ENCODE data around the gene SPOCK1. TPM values are rescaled to one million over a fixed set of nuclear protein-coding genes. Genes with fewer than 3 reads are reported as not detected.

Gene SPOCK1
- total and polyA plus RNA-seq, 10 donors, result 0.50 to 17.0 (median 6.6) TPM

- Histone ChIP-seq H3K27ac (no peak overlapping the region), H3K36me3 (no peaks in the 10 kb centered on the region), H3K4me1 (no peaks in the 10 kb centered on the region), H3K4me3 (no peak overlapping the region), H3K27me3 (replicated peaks in 1 of 7) (no peaks in the 10 kb centered on the region), H3K9me3 (no peaks in the 10 kb centered on the region)
- no peak for DNase-seq
- 81 to 91% (median 87%) methylated on average over 6 of the region's 6 CpGs for WGBS, 5 donors
- intact Hi-C loops (cut with DNase I; ENCODE audit: low total_unique reads), result no loop called here
- TF ChIP-seq POLR2A (IDR thresholded peaks at IDR 0.05), result no peak
- TF ChIP-seq, protein P1, sequence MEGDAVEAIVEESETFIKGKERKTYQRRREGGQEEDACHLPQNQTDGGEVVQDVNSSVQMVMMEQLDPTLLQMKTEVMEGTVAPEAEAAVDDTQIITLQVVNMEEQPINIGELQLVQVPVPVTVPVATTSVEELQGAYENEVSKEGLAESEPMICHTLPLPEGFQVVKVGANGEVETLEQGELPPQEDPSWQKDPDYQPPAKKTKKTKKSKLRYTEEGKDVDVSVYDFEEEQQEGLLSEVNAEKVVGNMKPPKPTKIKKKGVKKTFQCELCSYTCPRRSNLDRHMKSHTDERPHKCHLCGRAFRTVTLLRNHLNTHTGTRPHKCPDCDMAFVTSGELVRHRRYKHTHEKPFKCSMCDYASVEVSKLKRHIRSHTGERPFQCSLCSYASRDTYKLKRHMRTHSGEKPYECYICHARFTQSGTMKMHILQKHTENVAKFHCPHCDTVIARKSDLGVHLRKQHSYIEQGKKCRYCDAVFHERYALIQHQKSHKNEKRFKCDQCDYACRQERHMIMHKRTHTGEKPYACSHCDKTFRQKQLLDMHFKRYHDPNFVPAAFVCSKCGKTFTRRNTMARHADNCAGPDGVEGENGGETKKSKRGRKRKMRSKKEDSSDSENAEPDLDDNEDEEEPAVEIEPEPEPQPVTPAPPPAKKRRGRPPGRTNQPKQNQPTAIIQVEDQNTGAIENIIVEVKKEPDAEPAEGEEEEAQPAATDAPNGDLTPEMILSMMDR (IDR thresholded peaks at IDR 0.05 in 8 of 11, conservative IDR thresholded peaks at IDR 0.05 in 3 of 11), result no peak
- TF ChIP-seq POLR2AphosphoS5 (IDR thresholded peaks at IDR 0.05), result no peak
Measured at GRCh38 chr5:137096149-137097103, 402.7 kb downstream of the SPOCK1 start.

- no peak for DNase-seq
- TF ChIP-seq POLR2AphosphoS5 (IDR thresholded peaks at IDR 0.05) (no peak), POLR2A (IDR thresholded peaks at IDR 0.05) (no peak)
- TF ChIP-seq, protein P1 (IDR thresholded peaks at IDR 0.05 in 8 of 11, conservative IDR thresholded peaks at IDR 0.05 in 3 of 11), result no peak
- H3K27ac ChIP-seq, result no peak overlapping the region
- no peaks in the 10 kb centered on the region for H3K36me3 ChIP-seq
- intact Hi-C loops (cut with DNase I; ENCODE audit: low total_unique reads), result no loop called here
- no peaks in the 10 kb centered on the region for H3K4me1 ChIP-seq
- H3K4me3 ChIP-seq, result no peak overlapping the region
- H3K27me3 ChIP-seq (replicated peaks in 1 of 7), result no peaks in the 10 kb centered on the region
- H3K9me3 ChIP-seq, result no peaks in the 10 kb centered on the region
Measured at GRCh38 chr5:137095597-137095996, 403.5 kb downstream of the SPOCK1 start.

GRCh38 chr5:137092831-137093230, 406.3 kb downstream of the SPOCK1 start:
- Histone ChIP-seq H3K4me1 (no peaks in the 10 kb centered on the region), H3K27me3 (replicated peaks in 1 of 7) (no peaks in the 10 kb centered on the region), H3K36me3 (no peaks in the 10 kb centered on the region), H3K9me3 (no peaks in the 10 kb centered on the region), H3K4me3 (no peak overlapping the region), H3K27ac (no peak overlapping the region)
- TF ChIP-seq, protein P1 (IDR thresholded peaks at IDR 0.05 in 8 of 11, conservative IDR thresholded peaks at IDR 0.05 in 3 of 11), result no peak
- TF ChIP-seq POLR2A (IDR thresholded peaks at IDR 0.05), result no peak
- no peak for TF ChIP-seq POLR2AphosphoS5 (IDR thresholded peaks at IDR 0.05)
- intact Hi-C loops (cut with DNase I; ENCODE audit: low total_unique reads), result no loop called here
- WGBS, 5 donors, result 70 to 88% (median 77%) methylated on average over 3 of the region's 3 CpGs
- DNase-seq, result no peak

DNA sequence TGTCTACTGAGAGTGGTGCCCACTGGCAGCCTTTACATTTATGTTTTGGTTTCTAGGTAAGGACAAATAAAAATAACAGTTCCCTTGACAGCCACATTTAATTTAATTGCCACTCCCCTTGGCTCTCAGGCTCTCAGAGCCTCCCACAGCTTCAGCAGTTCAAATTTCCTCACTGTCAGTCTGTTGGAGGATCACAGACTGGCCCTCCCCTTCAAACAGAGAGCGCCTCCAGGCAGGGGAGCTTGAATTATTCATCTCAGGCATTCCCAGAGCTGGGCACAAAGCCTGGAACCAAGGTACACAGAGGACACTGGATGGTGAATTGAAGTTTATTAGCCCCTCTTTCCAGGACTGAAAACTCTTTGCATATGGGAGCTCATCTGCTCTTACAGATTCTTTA, 407.7 kb downstream of the SPOCK1 start:
- no peak overlapping the region for H3K4me3 ChIP-seq
- no peak for DNase-seq
- intact Hi-C loops (cut with DNase I; ENCODE audit: low total_unique reads), result no loop called here
- H3K4me1 ChIP-seq, result no peaks in the 10 kb centered on the region
- TF ChIP-seq, protein P1 (IDR thresholded peaks at IDR 0.05 in 8 of 11, conservative IDR thresholded peaks at IDR 0.05 in 3 of 11), result no peak
- TF ChIP-seq POLR2AphosphoS5 (IDR thresholded peaks at IDR 0.05), result no peak
- TF ChIP-seq POLR2A (IDR thresholded peaks at IDR 0.05), result no peak
- WGBS, 5 donors, result 14 to 56% (median 48%) methylated on average over 1 of the region's 1 CpG
- H3K27me3 ChIP-seq (replicated peaks in 1 of 7), result peaks cover 0 to under 1% (median 0%) of the 10 kb centered on the region in 7 donors
- no peak overlapping the region for H3K27ac ChIP-seq
- H3K36me3 ChIP-seq, result no peaks in the 10 kb centered on the region
- no peaks in the 10 kb centered on the region for H3K9me3 ChIP-seq
